Raji (cell line): ENCODE results near the gene TMEM35A.
A peak's percentile ranks its signal among the peaks of the same experiment; 100 is the strongest.

Source experiments
- POLR2A ChIP-seq: IDR thresholded peaks from 2 replicates; pipeline ENCODE4 v1.6.1; 2011; ENCODE audit warnings: low read depth, low read length, control low read depth; ENCODE audit not compliant: insufficient read depth

Gene TMEM35A

GRCh38 chrX:101097546-101098453, 19.1 kb downstream of the TMEM35A start, which contains the start of gene CENPI:
TSS of gene CENPI (plus strand) at chrX:101098204. CDS start at chrX:101101071, 2,867 bp downstream.
- TF ChIP-seq POLR2A: peak; percentile 74

- no peak for TF ChIP-seq POLR2A
Observed at GRCh38 chrX:101108284-101108683, 29.6 kb downstream of the TMEM35A start.

- TF ChIP-seq POLR2A: no peak
Observed at GRCh38 chrX:101117701-101118100, 39.0 kb downstream of the TMEM35A start.

- no peak for TF ChIP-seq POLR2A
Observed at GRCh38 chrX:101136235-101136634, 57.6 kb downstream of the TMEM35A start.
